Spleen (tissue), 11 donors: ENCODE measurements around the gene GPATCH4. TPM values are rescaled to one million over a fixed set of nuclear protein-coding genes. Genes with fewer than 3 reads are reported as not detected.

Source experiments
- DNase-seq: peaks from one replicate; pipeline ENCODE4 v3.0.0-alpha.2; 2020
- H3K27ac ChIP-seq, 8 donors: fragments of 200-600 bp; sonication (generic) in 7 of 8; 1 replicate in 4 of 8; 2 replicates in 4 of 8; pipeline versions ENCODE4 v1.5.0 to v1.8.0; 2016 to 2021; ENCODE audit warnings: inconsistent platforms in 4 of 8, mild to moderate bottlenecking in 4 of 8, moderate library complexity in 1 of 8
- H3K27me3 ChIP-seq, 7 donors: fragments of 200-600 bp; sonication (generic) in 6 of 7; replicated peaks in 1 of 7; 1 replicate in 4 of 7; 2 replicates in 3 of 7; pipeline versions ENCODE4 v1.5.0 to v1.8.0; 2016 to 2021; ENCODE audit warnings: inconsistent platforms in 3 of 7, mild to moderate bottlenecking in 1 of 7
- H3K36me3 ChIP-seq, 6 donors: fragments of 200-600 bp; sonication (generic) in 5 of 6; 1 replicate in 4 of 6; 2 replicates in 2 of 6; pipeline versions ENCODE4 v1.5.0 to v1.8.0; 2016 to 2021; ENCODE audit warnings: inconsistent platforms in 2 of 6
- H3K4me1 ChIP-seq, 6 donors: fragments of 200-600 bp; sonication (generic) in 5 of 6; 1 replicate in 3 of 6; 2 replicates in 3 of 6; pipeline versions ENCODE4 v1.5.0 to v1.8.0; 2016 to 2021; ENCODE audit warnings: inconsistent platforms in 3 of 6
- H3K4me3 ChIP-seq, 8 donors: fragments of 200-600 bp; sonication (generic) in 7 of 8; 1 replicate in 4 of 8; 2 replicates in 4 of 8; pipeline versions ENCODE4 v1.5.0 to v1.8.0; 2016 to 2021; ENCODE audit warnings: inconsistent platforms in 4 of 8, mild to moderate bottlenecking in 4 of 8, moderate library complexity in 2 of 8
- H3K9me3 ChIP-seq, 8 donors: fragments of 200-600 bp; sonication (generic) in 7 of 8; 1 replicate in 4 of 8; 2 replicates in 4 of 8; pipeline versions ENCODE4 v1.5.0 to v1.8.0; 2016 to 2021; ENCODE audit warnings: inconsistent platforms in 4 of 8
- CTCF ChIP-seq, 11 experiments: fragments of 200-600 bp in 7 of 11; fragments of 450-650 bp in 4 of 11; sonication (generic) in 4 of 11; IDR thresholded peaks in 8 of 11; conservative IDR thresholded peaks in 3 of 11; 1 replicate in 7 of 11; 2 replicates in 4 of 11; pipeline versions ENCODE4 v1.4.0 to v1.8.0; 2016 to 2021; ENCODE audit warnings: antibody characterized with exemption in 11 of 11, inconsistent platforms in 4 of 11, mild to moderate bottlenecking in 1 of 11
- POLR2A ChIP-seq, 3 donors: fragments of 450-650 bp; IDR thresholded peaks; one replicate each; pipeline ENCODE4 v1.5.1; 2017; ENCODE audit warnings: antibody characterized with exemption in 3 of 3, mild to moderate bottlenecking in 1 of 3
- POLR2AphosphoS5 ChIP-seq, 3 donors: sonication (generic); formaldehyde crosslinking; IDR thresholded peaks; one replicate each; pipeline ENCODE4 v1.5.1; 2017; ENCODE audit warnings: antibody characterized with exemption in 3 of 3
- WGBS, 5 donors: extraction: QIAGEN DNeasy Blood & Tissue Kit in 3 of 5; methylation state at CpG; one replicate each; pipeline versions ENCODE4 v1.1.5 to v1.1.7; 2013 to 2018; 5-methylcytosine and 5-hydroxymethylcytosine counted together
- intact Hi-C: fragments of 100-400 bp; cut with DNase I; formaldehyde crosslinking; loops from one replicate; pipeline ENCODE4 v1.15.0; 2023; ENCODE audit warnings: low total_unique reads
- polyA plus RNA-seq, 3 donors: library from polyadenylated mRNA; stranded (reverse); fragments of 200-250 nt; gene quantifications; one replicate each; pipeline ENCODE4 v1.2.1, GENCODE V29; 2013
- total RNA-seq, 7 donors: library from RNA; depleted of rRNA in 3 of 7; stranded (reverse); fragments of >200 nt in 3 of 7; fragmentation: NEBNext Ultra II Directional in 4 of 7; extraction: Animal tissue kit (Norgen Biotek cat#: 25700) in 4 of 7; gene quantifications; one replicate each; pipeline versions ENCODE4 v1.1.0 to v1.2.1, GENCODE V29; 2016 to 2021
- donor health status: healthy with polysubstance abuse.
- donor health status: DM: no; HTN: no; CAD: no; lungs with moderate emphysema.
- donor health status: DM: no; HTN: no; CAD: no.
- donor health status: Bipolar disorder and iron deficiency.
- donor health status: healthy.
- donor health status: DM: no; HTN: no; CAD: no.
- donor health status: DM: yes; HTN: yes; CAD: no.

The GPATCH4 gene
- total and polyA plus RNA-seq, 10 donors = 12.3 to 49.6 (median 25.5) TPM

GRCh38 chr1:156629823-156630449 is 28.7 kb upstream of the GPATCH4 start:
- H3K27me3 ChIP-seq = peaks cover 4 to 96% (median 35%) of the 10 kb centered on the region in 7 donors
- 68 to 75% (median 70%) methylated on average over 8 of the region's 8 CpGs for WGBS, 5 donors
- H3K4me1 ChIP-seq = peaks cover 11 to 14% (median 12%) of the 10 kb centered on the region in 6 donors
- TF ChIP-seq CTCF (IDR thresholded peaks at IDR 0.05 in 8 of 11, conservative IDR thresholded peaks at IDR 0.05 in 3 of 11) = no peak
- TF ChIP-seq POLR2AphosphoS5 (IDR thresholded peaks at IDR 0.05) = no peak
- TF ChIP-seq POLR2A (IDR thresholded peaks at IDR 0.05) = no peak
- H3K36me3 ChIP-seq = no peaks in the 10 kb centered on the region
- no peaks in the 10 kb centered on the region for H3K9me3 ChIP-seq
- intact Hi-C loops = no loop called here
- DNase-seq = no peak
- H3K27ac ChIP-seq = no peak overlapping the region
- H3K4me3 ChIP-seq = no peak overlapping the region

GRCh38 chr1:156627313-156627880 is 26.1 kb upstream of the GPATCH4 start:
- 69 to 77% (median 73%) methylated on average over 2 of the region's 2 CpGs for WGBS, 5 donors
- no peaks in the 10 kb centered on the region for H3K36me3 ChIP-seq
- H3K27ac ChIP-seq = no peak overlapping the region
- no peak overlapping the region for H3K4me3 ChIP-seq
- H3K27me3 ChIP-seq = peaks cover 5 to 96% (median 51%) of the 10 kb centered on the region in 7 donors
- no peak for DNase-seq
- intact Hi-C loops = no loop called here
- no peaks in the 10 kb centered on the region for H3K9me3 ChIP-seq
- peaks cover 24 to 33% (median 28%) of the 10 kb centered on the region in 6 donors for H3K4me1 ChIP-seq
- TF ChIP-seq POLR2A (IDR thresholded peaks at IDR 0.05) = no peak
- TF ChIP-seq CTCF (IDR thresholded peaks at IDR 0.05 in 8 of 11, conservative IDR thresholded peaks at IDR 0.05 in 3 of 11) = peak; percentile 34 to 76 (median 54)
- TF ChIP-seq POLR2AphosphoS5 (IDR thresholded peaks at IDR 0.05) = no peak

GRCh38 chr1:156626079-156626438 is 24.8 kb upstream of the GPATCH4 start:
- Histone ChIP-seq H3K27me3 (peaks cover 5 to 94% (median 44%) of the 10 kb centered on the region in 7 donors), H3K9me3 (no peaks in the 10 kb centered on the region), H3K36me3 (no peaks in the 10 kb centered on the region), H3K4me1 (peaks cover 24 to 33% (median 28%) of the 10 kb centered on the region in 6 donors), H3K4me3 (peak overlapping the region in 3 of 8 donors; percentile 39 to 71 (median 46)), H3K27ac (no peak overlapping the region)
- DNase-seq = no peak
- WGBS, 5 donors = 33 to 44% (median 41%) methylated on average over 4 of the region's 4 CpGs
- intact Hi-C loops = no loop called here
- TF ChIP-seq POLR2AphosphoS5 (IDR thresholded peaks at IDR 0.05) = no peak
- peak in 1 of 11 experiments; percentile 25 for TF ChIP-seq CTCF (IDR thresholded peaks at IDR 0.05 in 8 of 11, conservative IDR thresholded peaks at IDR 0.05 in 3 of 11)
- no peak for TF ChIP-seq POLR2A (IDR thresholded peaks at IDR 0.05)

GRCh38 chr1:156625436-156626078 is 24.3 kb upstream of the GPATCH4 start:
- Histone ChIP-seq H3K4me1 (peaks cover 24 to 33% (median 28%) of the 10 kb centered on the region in 6 donors), H3K4me3 (peak overlapping the region in 7 of 8 donors; percentile 29 to 71 (median 39)), H3K9me3 (no peaks in the 10 kb centered on the region), H3K27ac (no peak overlapping the region), H3K27me3 (peaks cover 5 to 94% (median 44%) of the 10 kb centered on the region in 7 donors), H3K36me3 (no peaks in the 10 kb centered on the region)
- 1 to 3% (median 2%) methylated on average over 22 to 45 of the region's 45 CpGs for WGBS, 5 donors
- peak; percentile 43 to 86 (median 79) for TF ChIP-seq CTCF (IDR thresholded peaks at IDR 0.05 in 8 of 11, conservative IDR thresholded peaks at IDR 0.05 in 3 of 11)
- no peak for TF ChIP-seq POLR2A (IDR thresholded peaks at IDR 0.05)
- intact Hi-C loops = no loop called here
- peak; percentile 84 for DNase-seq
